Breast epithelium (tissue), 3 donors: ENCODE data around the gene NDUFB7.

Experiments
- POLR2A ChIP-seq: fragments of 450-650 bp; IDR thresholded peaks from one replicate; pipeline ENCODE4 v1.6.1; 2016; ENCODE audit warnings: antibody characterized with exemption, mild to moderate bottlenecking, moderate library complexity
- POLR2AphosphoS5 ChIP-seq, 3 donors: sonication (generic); formaldehyde crosslinking; IDR thresholded peaks; one replicate each; pipeline ENCODE4 v1.6.1; 2017; ENCODE audit warnings: antibody characterized with exemption in 3 of 3
- TF ChIP-seq, protein P1 (sequence below), 3 donors: fragments of 450-650 bp; IDR thresholded peaks; one replicate each; pipeline ENCODE4 v1.5.1; 2016 to 2017; ENCODE audit warnings: antibody characterized with exemption in 3 of 3, mild to moderate bottlenecking in 3 of 3, moderate library complexity in 3 of 3

DNA sequence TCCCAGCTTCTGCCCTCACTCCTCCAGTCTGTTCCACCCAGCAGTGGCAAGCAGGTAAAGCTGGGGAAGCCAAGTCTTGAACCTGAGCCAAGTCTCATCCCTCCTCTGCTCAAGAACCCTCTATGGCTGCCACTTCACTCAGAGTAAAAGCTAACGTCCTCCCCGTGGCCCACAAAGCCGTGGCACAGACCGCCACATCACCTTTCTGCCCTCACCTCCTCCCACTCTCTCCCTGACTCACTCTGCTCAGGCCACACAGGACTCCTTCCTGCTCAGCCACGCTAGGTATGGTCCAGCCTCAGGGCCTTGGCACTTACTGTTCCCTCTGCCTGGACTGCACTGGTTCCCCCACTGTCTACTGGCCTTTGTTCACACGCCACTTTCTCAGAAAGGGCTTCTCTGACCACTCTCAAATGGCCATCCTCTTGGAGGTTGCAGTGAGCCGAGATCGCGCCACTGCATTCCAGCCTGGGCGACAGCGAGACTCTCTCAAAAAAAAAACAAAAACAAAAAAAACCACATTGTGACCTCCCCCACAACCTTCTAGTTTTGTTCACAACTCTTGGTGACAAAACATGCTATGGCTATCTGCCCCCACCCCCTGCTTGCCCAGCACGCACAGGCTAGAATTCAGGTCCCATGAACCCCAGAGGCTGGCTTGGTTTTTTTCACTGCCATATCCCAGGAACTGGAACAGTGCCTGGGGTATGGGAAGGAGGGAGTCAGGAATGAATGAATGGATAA lies 15.8 kb downstream of the NDUFB7 start:
- TF ChIP-seq, protein P1, sequence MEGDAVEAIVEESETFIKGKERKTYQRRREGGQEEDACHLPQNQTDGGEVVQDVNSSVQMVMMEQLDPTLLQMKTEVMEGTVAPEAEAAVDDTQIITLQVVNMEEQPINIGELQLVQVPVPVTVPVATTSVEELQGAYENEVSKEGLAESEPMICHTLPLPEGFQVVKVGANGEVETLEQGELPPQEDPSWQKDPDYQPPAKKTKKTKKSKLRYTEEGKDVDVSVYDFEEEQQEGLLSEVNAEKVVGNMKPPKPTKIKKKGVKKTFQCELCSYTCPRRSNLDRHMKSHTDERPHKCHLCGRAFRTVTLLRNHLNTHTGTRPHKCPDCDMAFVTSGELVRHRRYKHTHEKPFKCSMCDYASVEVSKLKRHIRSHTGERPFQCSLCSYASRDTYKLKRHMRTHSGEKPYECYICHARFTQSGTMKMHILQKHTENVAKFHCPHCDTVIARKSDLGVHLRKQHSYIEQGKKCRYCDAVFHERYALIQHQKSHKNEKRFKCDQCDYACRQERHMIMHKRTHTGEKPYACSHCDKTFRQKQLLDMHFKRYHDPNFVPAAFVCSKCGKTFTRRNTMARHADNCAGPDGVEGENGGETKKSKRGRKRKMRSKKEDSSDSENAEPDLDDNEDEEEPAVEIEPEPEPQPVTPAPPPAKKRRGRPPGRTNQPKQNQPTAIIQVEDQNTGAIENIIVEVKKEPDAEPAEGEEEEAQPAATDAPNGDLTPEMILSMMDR (IDR thresholded peaks at IDR 0.05), result no peak
- TF ChIP-seq POLR2A (no peak), POLR2AphosphoS5 (IDR thresholded peaks at IDR 0.05) (no peak)
